NCI-H510A treated with DMSO at 0.1 percent for 48 hours (cell line): Measurements from ENCODE around the gene CHD2.

Experiments used
- DNase-seq: peaks from one replicate; lab custom pipeline; 2025; lab: John Stamatoyannopoulos, UW

The CHD2 gene

DNA sequence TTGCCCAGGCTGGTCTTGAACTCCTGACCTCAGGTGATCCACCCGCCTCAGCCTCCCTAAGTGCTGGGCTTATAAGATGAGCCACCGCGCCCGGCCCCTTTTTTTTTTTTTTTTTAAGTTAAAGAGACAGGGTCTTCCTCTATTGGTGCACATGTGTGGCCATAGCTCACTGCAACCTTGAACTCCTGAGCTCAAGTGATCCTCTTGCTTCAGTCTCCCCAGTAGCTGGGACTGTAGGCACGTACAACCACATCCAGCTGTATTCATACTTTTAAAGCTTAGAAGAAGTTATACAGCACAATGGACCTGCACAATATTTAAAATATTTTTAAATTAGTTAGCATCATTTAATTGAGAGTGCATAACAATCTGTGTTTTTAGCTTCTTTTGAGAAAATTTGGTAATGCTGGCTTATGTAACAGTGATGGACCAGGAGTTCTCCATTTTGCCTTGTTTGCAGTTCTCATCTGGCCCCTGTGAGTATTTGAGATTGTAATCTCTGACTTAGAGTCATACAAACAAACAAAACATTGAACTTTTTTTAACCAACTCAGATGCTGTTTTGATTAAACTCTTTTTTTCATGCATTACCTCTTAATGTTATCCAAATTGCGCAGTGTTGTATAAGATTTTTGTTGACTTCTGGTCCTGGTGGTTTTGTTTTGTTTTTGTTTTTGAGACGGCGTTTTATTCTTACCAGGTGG is 33.0 kb downstream of the CHD2 start:
- no peak for DNase-seq

DNA sequence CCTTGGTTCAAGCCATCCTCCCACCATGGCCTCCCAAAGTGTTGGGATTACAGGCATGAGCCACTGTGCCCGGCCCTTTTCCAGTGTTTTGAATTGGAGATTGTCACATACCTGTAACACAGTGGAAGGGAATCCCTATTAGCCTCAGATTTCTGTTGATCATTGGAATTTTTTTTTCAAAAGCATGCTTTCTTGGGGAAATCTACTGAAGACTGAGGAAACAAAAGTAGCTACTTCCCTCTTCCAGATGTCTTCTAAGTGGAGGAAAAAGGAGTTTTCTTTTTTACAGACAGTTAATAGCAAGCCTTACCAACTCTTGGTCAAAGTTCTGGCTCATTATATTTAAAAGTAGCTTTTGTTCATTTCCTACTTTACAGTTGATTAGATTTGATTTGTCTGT is 33.7 kb downstream of the CHD2 start:
- DNase-seq = no peak

DNA sequence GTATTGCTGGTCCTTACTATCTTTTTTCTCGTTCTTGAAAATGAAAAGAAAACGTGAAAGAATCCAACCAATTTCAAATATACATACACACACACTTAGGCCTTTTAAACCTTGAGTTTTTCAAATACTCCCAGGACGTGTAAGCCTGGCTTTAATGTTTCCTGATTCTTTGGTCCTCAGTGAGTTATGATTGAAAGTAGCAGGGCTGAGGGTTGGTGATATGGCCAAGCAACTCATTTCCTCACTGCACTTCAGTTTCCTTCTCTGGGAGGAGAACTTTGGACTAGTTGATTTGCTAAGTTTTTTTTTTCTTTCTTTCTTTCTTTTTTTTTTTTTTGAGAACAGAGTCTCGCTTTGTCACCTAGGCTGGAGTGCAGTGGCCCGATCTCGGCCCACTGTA is 34.6 kb downstream of the CHD2 start:
- no peak for DNase-seq

DNA sequence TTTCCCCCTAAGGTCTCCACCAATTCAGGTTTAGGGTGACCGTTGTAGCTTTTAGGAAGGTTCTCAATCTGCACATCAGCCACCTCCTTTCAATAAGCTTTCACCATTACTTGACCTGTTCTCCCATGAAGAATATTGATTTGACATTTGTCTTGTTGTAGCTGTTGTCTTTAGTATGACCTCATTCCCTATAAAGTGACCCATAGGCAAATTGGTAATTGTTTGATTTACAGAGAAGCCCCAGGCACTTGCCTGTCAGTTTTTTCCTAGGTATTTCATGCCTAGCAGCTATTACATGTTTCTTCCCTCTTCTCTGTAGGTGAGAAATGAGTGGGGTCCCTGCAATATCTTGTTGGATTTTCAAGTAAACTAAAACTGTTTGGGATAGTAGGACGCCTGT is 36.0 kb downstream of the CHD2 start:
- no peak for DNase-seq

DNA sequence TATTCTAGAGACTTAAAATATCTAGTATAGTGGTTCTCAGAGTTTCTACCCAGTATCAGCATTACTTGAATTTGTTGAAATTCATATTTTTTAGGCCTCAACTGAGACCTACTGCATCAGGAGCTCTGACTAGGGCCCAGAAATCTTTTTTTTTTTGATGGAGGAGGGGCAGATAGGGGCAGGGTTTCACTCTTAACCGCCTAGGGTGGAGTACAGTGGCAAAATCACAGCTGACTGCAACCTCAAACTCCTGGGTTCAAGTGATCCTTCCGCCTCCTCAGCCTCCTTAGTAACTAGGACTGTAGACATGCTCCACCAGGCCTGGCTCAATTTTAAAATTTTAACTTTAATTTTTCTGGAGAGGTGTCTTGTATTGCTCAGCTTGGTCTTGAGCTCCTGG is 36.6 kb downstream of the CHD2 start:
- DNase-seq = no peak

DNA sequence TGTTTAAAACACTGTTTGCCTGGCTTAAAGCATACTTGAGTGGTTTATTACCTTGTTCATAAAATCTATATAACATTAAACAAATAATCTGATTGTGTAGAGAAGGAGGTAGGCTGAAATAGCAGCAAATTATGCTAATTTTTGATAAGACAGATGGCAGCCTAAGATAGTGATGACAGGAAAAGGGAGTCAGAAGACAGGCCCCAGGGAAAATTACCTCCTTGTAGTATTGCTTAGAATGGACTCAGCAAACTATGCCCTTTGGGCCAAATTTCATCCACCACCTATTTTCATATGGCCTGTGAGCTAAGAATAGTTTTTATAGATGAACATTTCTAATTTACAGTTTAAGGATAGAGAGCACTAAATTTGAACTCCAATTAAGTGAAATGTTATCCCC is 37.8 kb downstream of the CHD2 start:
- no peak for DNase-seq

DNA sequence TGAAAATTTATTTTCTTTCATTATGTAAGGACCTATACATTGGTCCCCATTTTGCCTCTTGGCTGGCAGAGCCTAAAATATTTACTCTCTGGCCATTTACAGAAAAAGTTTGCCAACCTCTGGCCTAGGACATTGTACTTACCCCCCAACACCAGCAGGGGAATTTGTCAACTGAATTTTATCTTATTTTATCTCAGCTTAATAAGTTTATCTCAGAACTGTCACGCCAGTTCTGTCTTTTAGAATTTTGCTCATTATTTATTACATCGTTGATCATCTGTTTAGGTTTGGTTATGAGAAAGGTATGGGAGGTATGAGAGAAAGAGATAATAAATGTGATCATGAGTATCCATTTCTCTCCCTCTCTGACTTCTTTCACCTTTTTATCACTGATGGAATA is 38.3 kb downstream of the CHD2 start:
- no peak for DNase-seq

DNA sequence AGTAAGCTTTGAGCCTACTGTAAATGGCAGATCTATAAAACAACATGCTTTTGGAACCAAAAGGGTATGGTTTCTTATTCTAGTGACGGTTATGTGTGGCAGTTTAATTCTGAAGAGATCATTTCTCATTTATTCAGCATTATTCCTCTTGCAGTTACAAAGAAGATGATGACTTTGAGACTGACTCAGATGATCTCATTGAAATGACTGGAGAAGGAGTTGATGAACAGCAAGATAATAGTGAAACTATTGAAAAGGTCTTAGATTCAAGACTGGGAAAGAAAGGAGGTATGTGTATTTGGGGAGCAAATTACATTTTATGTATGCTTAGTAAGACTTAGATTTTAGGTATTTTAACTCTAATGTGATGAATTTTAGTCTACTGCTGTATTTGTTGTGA is 41.5 kb downstream of the CHD2 start:
- DNase-seq = no peak

DNA sequence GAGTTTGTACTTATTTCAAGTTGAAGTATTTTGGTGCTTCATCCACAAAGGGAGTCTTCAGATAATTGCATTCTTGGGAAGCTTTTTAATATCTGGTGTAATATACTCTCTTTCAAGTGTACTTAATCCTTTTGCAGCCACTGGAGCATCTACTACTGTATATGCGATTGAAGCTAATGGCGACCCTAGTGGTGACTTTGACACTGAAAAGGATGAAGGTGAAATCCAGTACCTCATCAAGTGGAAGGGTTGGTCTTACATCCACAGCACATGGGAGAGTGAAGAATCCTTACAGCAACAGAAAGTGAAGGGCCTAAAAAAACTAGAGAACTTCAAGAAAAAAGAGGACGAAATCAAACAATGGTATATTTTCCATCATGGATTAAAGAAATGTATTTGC is 42.6 kb downstream of the CHD2 start:
- DNase-seq = no peak

DNA sequence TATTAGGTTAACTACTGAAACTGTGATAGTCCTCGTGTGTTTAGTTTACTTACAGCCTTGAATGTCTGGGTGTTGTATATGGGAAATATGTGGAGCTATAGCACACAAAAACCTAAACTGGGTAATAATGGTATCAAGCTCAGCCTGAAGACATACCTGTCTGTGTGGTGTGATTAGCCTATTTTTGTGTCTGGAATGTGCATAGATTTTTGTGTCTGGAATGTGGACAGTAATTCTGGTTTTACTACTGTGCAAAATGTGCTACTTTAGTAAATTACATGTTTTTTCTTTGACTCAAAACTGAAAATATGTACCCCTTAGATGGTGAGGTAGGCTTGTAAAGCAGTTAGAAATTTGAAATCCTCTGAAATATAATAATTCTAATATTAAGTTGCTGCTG is 43.5 kb downstream of the CHD2 start:
- no peak for DNase-seq

DNA sequence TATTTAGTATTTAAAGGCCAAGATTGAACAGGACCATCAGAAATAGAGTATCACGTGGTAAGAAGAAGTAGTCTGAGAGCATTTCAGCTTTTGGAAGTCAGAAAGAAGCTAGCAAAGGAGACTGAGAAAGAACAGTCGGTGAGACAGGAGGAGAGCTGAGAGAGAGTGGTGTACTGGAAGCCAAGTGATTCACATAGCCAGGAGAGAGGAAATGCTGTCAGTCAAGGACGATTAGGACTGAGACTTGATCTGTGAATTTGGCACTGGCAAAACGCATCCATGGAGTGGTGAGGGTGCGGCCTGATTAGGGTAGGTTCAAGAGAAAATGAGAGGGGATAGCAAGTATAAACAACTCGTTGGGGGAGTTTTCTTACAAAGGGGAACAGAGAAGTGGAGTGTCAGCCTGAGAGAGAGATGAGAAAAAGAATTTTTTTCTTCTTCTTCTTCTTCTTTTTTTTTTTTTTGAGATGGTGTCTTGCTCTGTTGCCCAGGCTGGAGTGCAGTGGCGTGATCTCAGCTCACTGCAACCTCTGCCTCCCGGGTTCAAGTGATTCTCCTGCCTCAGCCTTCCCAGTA is 44.9 kb downstream of the CHD2 start:
- no peak for DNase-seq

DNA sequence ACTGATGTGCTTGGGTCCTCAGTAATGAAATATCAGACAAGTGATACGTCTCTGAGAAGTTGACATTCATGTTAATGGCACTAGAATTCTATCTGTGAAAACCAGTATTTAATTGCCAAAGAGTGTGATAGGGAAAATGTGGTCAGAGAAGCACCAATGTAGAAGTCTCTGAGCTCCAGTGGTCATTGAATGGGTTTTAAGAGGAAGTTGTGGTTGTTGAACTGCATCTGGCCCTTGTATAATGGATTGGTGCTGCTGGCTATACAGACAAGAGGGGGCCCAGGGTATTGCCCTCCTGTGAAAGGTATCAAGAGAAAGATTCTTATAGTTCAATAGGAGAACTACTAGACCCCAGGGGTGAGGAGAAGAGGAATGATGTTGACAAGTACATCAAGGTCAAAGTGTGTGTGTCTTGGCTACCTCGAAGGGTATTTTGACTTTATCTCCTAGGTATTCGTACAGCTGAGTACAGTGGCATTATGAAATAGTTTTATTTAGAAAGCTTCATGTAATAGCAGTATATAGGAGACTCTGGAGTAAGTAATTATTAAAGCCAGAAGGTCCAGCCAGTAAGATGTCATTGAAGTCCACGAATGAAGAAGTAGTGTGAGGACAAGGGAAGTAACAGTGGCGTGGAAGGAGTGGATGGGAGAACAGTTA is 47.1 kb downstream of the CHD2 start:
- DNase-seq = no peak

DNA sequence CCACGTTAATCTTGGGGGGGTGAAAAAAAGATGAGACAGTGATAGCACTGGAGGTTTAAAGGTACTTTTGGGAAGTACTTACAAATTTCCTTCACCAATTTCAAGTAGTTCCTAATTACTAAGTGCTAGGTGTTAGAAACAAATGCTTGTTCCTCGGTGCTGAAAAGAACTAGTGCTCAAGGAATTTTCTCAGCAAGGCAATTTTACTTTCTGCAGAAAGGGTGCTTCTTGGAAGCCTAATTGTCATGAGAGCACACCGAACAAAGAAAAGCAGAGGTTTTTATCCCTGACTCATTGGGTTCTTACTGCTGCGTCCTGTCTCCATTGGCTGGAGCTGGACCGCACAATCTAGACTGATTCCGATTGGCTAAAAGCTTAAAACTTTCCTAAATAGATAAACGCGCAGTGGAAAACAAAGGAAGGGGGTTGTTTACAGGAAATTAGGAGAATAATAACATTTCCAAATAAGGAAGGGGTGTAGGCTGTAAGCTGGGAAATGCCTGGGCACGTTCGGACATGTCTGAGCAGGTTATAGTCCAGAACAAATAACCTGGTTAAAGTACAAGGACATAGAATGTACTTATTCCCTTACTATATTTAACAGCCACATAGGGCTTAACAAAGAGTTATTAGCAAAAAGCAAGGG is 49.6 kb downstream of the CHD2 start:
- DNase-seq = no peak

DNA sequence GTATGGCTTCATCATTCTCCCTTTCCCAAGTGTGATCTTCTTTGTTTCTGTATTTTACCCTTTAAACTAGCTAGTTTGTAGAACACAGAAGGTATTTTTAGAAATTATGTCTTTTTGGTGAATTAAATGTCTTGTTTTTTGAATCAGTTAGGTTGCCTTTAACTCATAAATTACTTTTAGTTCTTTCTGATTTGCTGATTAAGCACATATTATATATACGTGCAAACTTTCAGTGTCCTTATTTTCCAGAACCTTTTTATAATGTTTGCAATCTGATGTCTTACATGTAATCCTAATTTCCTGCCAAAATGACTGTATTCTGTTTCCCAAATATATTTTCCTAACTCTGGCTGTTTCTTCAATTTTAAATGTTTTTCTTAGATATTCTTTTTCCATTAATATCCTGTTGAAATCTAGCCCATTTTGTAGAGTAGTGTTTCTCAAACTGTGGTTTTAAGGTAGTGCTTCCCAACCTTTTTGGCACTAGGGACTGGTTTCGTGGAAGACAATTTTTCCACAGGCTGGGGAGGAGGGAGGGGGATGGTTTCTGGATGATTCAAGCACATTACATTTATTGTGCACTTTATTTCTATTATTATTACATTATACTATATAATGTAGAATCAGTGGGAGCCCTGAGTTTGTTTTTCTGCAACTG is 51.8 kb downstream of the CHD2 start:
- DNase-seq = no peak

DNA sequence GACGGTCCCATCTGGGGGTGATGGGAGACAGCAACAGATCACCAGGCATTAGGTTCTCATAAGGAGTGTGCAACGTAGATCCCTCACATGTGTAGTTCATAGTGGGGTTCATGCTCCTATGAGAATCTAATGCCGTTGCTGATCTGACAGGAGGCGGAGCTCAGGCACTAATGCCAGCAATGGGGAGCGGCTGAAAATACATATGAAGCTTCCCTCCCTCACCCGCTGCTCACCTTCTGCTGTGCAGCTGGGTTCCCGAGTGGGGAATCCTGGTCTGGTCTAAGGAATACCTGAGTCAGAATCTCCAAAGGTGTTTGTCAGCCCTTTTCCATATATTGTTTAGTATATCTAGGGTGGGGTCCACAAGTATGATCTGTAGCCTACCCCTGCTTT is 52.3 kb downstream of the CHD2 start:
- no peak for DNase-seq

DNA sequence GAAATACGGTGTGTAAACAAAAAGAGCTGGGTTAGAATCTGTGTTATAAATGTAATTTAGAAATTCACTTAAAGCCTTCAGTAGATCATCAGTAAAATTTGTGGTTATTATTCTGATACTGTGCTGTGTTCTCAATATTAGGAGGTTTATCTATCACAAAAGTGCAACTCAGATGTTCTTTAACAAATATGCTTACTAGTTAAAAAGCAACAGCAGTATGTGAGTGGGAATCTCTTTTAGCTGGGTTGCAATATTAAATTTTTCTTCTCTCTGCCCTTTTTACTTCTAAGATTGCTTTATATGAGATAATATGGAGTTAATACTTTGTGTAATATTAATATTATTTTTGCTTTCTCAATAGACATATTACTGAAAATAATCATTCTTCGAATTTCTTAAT is 53.4 kb downstream of the CHD2 start:
- DNase-seq = no peak

DNA sequence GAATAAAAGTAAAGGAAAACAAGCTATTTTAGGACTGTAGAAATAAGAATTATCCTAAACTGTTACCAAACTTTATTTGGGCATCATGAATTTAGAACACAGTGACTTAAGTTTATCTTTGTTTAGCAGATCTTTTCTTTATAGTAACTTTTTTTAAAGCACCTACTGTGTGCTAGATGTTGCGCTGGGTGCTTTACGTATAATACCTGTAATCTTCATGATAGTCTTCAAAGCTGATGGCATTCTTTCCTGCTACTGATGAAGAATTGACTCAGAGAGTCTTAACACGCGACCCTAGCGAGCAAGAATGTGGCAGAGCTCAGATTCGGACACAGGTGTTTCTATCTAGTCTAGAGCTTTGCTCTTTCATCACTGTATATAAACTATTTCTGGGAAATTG is 53.9 kb downstream of the CHD2 start:
- no peak for DNase-seq

DNA sequence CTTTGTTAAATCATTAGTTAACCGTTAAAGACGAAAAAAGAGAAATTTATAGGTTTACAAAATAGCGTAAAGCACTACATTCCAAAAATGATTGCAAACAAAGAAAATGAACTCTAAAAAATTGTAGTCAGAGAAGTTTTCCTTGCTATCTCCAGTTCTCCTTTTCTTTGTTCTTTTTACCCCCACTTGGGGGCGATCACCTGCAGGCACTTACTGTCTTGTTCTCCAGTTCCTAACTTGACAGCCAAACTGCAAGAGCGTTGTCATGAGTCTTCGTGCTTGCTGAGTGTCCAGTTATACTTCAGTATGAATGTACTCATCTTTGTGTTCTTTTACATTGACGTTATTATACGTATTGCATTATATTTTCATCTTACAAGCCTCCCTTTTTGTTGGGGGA is 54.5 kb downstream of the CHD2 start:
- DNase-seq = no peak

DNA sequence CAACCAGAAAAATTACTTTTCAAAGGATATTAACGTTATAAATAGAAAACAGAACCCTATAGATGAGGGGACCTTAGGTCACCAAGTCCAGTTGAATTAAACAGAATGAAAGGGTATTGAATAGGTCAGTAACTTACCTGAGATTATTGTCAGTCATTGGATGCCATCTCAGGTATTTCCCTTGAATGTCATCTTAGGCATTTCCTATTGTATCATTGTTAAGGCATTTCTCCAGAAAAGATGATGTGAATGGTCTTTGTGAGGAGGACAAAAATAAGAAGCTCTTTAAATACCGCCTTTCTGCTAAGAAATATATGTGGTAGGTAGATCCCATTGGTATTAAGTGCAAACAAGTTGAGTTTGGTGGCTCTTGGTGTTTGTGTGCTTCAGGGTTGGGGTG is 55.6 kb downstream of the CHD2 start:
- no peak for DNase-seq

DNA sequence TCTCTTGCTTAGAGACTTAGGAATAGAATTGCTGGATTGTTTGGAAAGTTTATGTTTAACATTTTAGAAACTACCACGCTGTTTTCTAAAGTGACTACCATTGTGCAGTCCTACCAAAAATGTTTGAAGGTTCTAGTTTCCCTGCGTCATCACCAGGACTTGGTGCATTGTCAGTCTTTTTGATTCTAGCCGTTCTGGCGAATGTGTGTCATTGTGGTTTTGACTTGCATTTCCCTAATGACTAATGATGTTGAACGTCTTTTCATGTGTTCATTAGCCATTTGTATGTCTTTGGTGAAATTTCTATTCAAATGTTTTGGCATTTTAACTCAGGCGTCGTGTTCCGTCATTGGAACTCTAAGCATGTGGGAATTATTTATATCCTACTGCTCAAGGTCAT is 58.0 kb downstream of the CHD2 start:
- DNase-seq = no peak

DNA sequence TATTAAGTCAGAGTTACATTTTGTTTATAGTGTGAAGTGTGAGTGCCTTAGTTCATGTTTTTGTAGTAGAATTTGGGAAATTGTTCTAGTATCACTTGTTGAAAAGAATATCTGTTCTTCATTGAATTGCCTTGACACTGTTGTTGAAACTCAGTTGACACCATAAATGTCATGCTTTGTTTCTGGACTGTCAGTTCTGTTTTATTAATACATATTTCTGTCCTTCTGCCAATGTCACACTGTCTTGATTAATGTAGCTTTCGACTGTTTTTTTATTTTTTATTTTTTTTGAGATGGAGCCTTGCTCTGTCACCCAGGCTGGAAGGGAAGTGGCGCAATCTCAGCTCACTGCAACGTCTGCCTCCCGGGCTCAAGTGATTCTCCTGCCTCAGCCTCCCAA is 59.1 kb downstream of the CHD2 start:
- no peak for DNase-seq

DNA sequence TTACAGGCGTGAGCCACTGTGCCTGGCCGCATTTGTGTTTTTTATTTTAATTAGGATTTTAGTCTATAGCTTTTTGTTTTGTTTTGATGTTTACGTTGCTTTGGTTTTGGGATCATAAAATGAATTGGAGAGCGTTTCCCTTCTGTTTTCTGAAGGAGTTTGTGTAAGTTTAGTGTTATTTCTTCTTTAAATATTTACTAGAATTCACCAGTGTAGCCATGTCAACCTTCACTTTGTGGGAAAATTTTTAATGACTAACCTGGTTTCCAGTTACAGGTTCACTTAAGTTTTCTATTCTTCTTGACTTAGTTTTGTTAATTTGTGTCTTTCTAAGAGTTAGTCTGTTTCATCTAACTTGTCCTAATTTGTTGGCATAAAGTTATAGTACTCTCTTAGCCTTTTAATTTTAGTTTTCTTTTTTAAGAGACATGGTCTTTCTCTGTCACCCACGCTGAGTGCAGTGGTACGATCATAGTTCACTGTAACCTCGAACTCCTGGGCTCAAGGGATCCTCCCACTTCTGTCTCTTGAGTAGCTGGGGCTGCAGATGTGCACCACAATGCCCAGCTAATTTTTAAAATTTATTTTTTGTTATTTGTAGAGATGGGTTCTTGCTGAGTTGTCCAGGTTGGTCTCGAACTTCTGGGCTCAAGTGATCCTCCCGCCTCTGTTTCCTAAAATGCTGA is 61.0 kb downstream of the CHD2 start:
- no peak for DNase-seq
